K562 (cell line): ENCODE data around the gene CCDC68. TPM values are rescaled to one million over a fixed set of nuclear protein-coding genes. Genes with fewer than 3 reads are reported as not detected.

Experiments
- ARHGAP35 ChIP-seq: fragments of 450-650 bp; IDR thresholded peaks from 2 replicates; pipeline ENCODE4 v1.6.1; 2018; ENCODE audit not compliant: partially characterized antibody
- ARID1B ChIP-seq: fragments of 450-650 bp; IDR thresholded peaks from 2 replicates; pipeline ENCODE4 v1.6.1; 2016; ENCODE audit warnings: antibody characterized with exemption, mild to moderate bottlenecking, inconsistent platforms
- CBFA2T3 ChIP-seq: fragments of 450-650 bp; IDR thresholded peaks from 2 replicates; pipeline ENCODE4 v1.6.1; 2017
- CC2D1A ChIP-seq: fragments of 450-650 bp; IDR thresholded peaks from 2 replicates; pipeline ENCODE4 v1.6.1; 2017; ENCODE audit warnings: mild to moderate bottlenecking
- CREB5 ChIP-seq: fragments of 250-450 bp; sonication (Bioruptor Pico); IDR thresholded peaks from 2 replicates; pipeline ENCODE4 v1.5.0; 2020; ENCODE audit warnings: mild to moderate bottlenecking
- CREBBP ChIP-seq: IDR thresholded peaks from one replicate; pipeline ENCODE4 v1.6.1; 2012; ENCODE audit warnings: low read depth, mild to moderate bottlenecking, control low read depth, inconsistent platforms, low read length
- FOXA3 ChIP-seq, 2 experiments: fragments of 450-650 bp in 1 of 2; sonication (generic) in 1 of 2; formaldehyde crosslinking; IDR thresholded peaks in 1 of 2; conservative IDR thresholded peaks in 1 of 2; 2 replicates each; pipeline versions ENCODE4 v1.4.0 to v1.8.0; 2020 to 2022; ENCODE audit warnings: mild to moderate bottlenecking in 2 of 2, missing genetic modification reagents in 1 of 2
- LEF1 ChIP-seq: fragments of 450-650 bp; IDR thresholded peaks from 2 replicates; pipeline ENCODE4 v1.6.1; 2016; ENCODE audit warnings: mild to moderate bottlenecking
- PHB ChIP-seq: fragments of 250-450 bp; sonication (Bioruptor Pico); IDR thresholded peaks from 2 replicates; pipeline ENCODE4 v1.5.0; 2021
- PRMT5 ChIP-seq: sonication (generic); formaldehyde crosslinking; IDR thresholded peaks from 2 replicates; pipeline ENCODE4 v1.5.0; 2020; ENCODE audit warnings: missing genetic modification reagents
- RBM14 ChIP-seq: fragments of 200-400 bp; formaldehyde crosslinking; IDR thresholded peaks from 2 replicates; pipeline ENCODE4 v1.6.1; 2018; ENCODE audit warnings: low read depth, mild to moderate bottlenecking, low read length, moderate library complexity, borderline replicate concordance; ENCODE audit not compliant: insufficient read depth
- RNF219 ChIP-seq: fragments of 250-450 bp; sonication (Bioruptor Pico); IDR thresholded peaks from 2 replicates; pipeline ENCODE4 v1.5.0; 2022; ENCODE audit warnings: mild to moderate bottlenecking
- SETDB1 ChIP-seq: IDR thresholded peaks from one replicate; pipeline ENCODE4 v1.6.1; 2012; ENCODE audit warnings: low read length, control low read depth, inconsistent platforms
- SPI1 ChIP-seq: IDR thresholded peaks from 2 replicates; pipeline ENCODE4 v1.6.1; 2011; ENCODE audit warnings: low read depth, low read length, control low read depth, borderline replicate concordance
- TCF3 ChIP-seq: sonication (generic); formaldehyde crosslinking; IDR thresholded peaks from 2 replicates; pipeline ENCODE4 v1.4.0; 2020; ENCODE audit warnings: mild to moderate bottlenecking, missing genetic modification reagents
- THRA ChIP-seq: fragments of 450-650 bp; IDR thresholded peaks from 2 replicates; pipeline ENCODE4 v1.6.1; 2017; ENCODE audit warnings: mild to moderate bottlenecking, moderate library complexity
- TRIM24 ChIP-seq, 2 experiments: fragments of 450-650 bp; IDR thresholded peaks; 2 replicates each; pipeline ENCODE4 v1.6.1; 2016
- ZBED1 ChIP-seq: IDR thresholded peaks from 2 replicates; pipeline ENCODE4 v1.6.1; 2014
- ZBTB5 ChIP-seq: fragments of 450-650 bp; IDR thresholded peaks from 2 replicates; pipeline ENCODE4 v1.6.1; 2017; ENCODE audit warnings: antibody characterized with exemption
- ZNF395 ChIP-seq: fragments of 200-800 bp; sonication (Bioruptor generic); IDR thresholded peaks from 2 replicates; pipeline ENCODE4 v1.6.1; 2017; ENCODE audit warnings: missing genetic modification characterization, missing compliant biosample characterization
- ZNF512 ChIP-seq: IDR thresholded peaks from 2 replicates; pipeline ENCODE4 v1.6.1; 2016; ENCODE audit warnings: missing genetic modification characterization, missing compliant biosample characterization
- polyA plus RNA-seq, 8 experiments: library from polyadenylated mRNA; depleted of rRNA in 4 of 8; stranded (reverse) in 5 of 8; unstranded in 3 of 8; fragments of >200 nt; fragmentation: Nextera tagmentation in 2 of 8; fragmentation: Illumina TruSeq in 1 of 8; extraction: Ambion mirVana in 2 of 8; extraction: Trizol in 1 of 8; gene quantifications; 2 replicates each; pipeline versions ENCODE4 v1.2.1 to v1.2.3, GENCODE V29; 2011 to 2014; ENCODE audit warnings: inconsistent platforms in 1 of 8, missing spikeins in 1 of 8
- total RNA-seq, 7 experiments: library from RNA; depleted of rRNA in 6 of 7; stranded (reverse); fragments of >200 nt in 6 of 7; fragmentation: Illumina TruSeq in 2 of 7; extraction: Trizol in 2 of 7; gene quantifications; 2 replicates each; pipeline versions ENCODE4 v1.2.1 to v1.2.3, GENCODE V29; 2011 to 2021; ENCODE audit warnings: low replicate concordance in 1 of 7

CCDC68 gene
- total and polyA plus RNA-seq, 9 of the 15 experiments (the other 6 are each of a cell fraction or from before 2014, with no cell fraction given), result 0.28 to 4.5 (median 1.4) TPM

GRCh38 chr18:54900290-54900689 is 59.0 kb downstream of the CCDC68 start (continued):
- TF ChIP-seq ZBED1 (no peak), RBM14 (no peak), CC2D1A (no peak), CREBBP (no peak), ARHGAP35 (no peak), ZNF395 (CRISPR knock-in tag) (no peak), CREB5 (CRISPR knock-in tag) (no peak), TRIM24 (IDR thresholded peaks at IDR 0.05) (peak in 1 of 2 experiments; percentile 36; a peak in 1 of 4 replicates), SPI1 (no peak), CBFA2T3 (peak; percentile 75), PHB (CRISPR knock-in tag) (no peak), PRMT5 (CRISPR knock-in tag) (no peak), LEF1 (0 out of 2 replicates have a peak, but pooled peaks have one; percentile 40), TCF3 (CRISPR knock-in tag) (peak; percentile 35; the same call in 1 of the 2 replicates), ZNF512 (tag) (no peak), THRA (no peak), RNF219 (CRISPR knock-in tag) (no peak), ARID1B (peak; percentile 76), ZBTB5 (no peak), FOXA3 (CRISPR knock-in tag; conservative IDR thresholded peaks at IDR 0.05 in 1 of 2, IDR thresholded peaks at IDR 0.05 in 1 of 2) (peak in 1 of 2 experiments; percentile 41; a peak in 1 of 4 replicates), SETDB1 (no peak)
